SJSA1 (cell line): ENCODE measurements around the gene ZNF831. TPM values are rescaled to one million over a fixed set of nuclear protein-coding genes. Genes with fewer than 3 reads are reported as not detected.

ENCODE experiments used
- DNase-seq, 2 experiments: peaks; one replicate each; pipeline ENCODE4 v3.0.0-alpha.2; 2015 to 2020; ENCODE audit warnings: low spot score in 2 of 2, low read depth in 1 of 2
- H3K27ac ChIP-seq: fragments of 250-450 bp; sonication (Bioruptor Pico); 2 replicates; pipeline ENCODE4 v1.5.1; 2020; ENCODE audit warnings: mild to moderate bottlenecking, moderate library complexity
- H3K27me3 ChIP-seq: fragments of 250-450 bp; sonication (Bioruptor Pico); replicated peaks from 2 replicates; pipeline ENCODE4 v1.5.1; 2020; ENCODE audit warnings: mild to moderate bottlenecking, moderate library complexity
- H3K36me3 ChIP-seq: fragments of 250-450 bp; sonication (Bioruptor Pico); 2 replicates; pipeline ENCODE4 v1.5.1; 2020; ENCODE audit warnings: mild to moderate bottlenecking
- H3K4me1 ChIP-seq: fragments of 250-450 bp; sonication (Bioruptor Pico); replicated peaks from 2 replicates; pipeline ENCODE4 v1.6.1; 2021; ENCODE audit warnings: mild to moderate bottlenecking
- H3K4me3 ChIP-seq: fragments of 250-450 bp; sonication (Bioruptor Pico); 2 replicates; pipeline ENCODE4 v1.5.1; 2020; ENCODE audit warnings: mild to moderate bottlenecking
- H3K9me3 ChIP-seq: fragments of 250-450 bp; sonication (Bioruptor Pico); replicated peaks from 2 replicates; pipeline ENCODE4 v1.5.1; 2020; ENCODE audit warnings: mild to moderate bottlenecking
- total RNA-seq: library from RNA; depleted of rRNA; stranded (reverse); fragments of >200 nt; shearing (Covaris generic); gene quantifications from 2 replicates; pipeline ENCODE4 v1.2.3, GENCODE V29; 2014

The ZNF831 gene
- total RNA-seq, 1 experiment from 2014 or later, result not detected

DNA sequence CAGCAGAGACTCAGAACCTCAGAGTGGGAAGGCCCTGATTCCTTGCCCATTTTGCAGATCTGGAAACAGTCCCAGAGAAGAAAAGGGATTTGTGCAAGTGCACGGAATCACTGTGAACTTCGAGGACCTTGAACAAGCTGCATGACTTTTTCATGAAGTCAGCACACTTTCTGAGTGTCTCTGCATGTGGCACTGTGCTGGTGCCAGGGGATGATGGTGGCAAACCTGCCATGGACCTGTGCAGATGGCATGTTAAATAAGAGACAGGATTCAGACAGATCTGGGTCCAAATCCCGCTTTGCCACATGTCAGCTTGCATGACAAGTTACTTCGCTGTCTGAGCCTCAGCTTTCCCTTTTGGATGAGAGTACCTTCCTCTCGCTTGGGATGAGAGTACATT, 26.8 kb downstream of the ZNF831 start:
- Histone ChIP-seq H3K36me3 (no peaks in the 10 kb centered on the region), H3K9me3 (no peaks in the 10 kb centered on the region)
- no peak for DNase-seq

DNA sequence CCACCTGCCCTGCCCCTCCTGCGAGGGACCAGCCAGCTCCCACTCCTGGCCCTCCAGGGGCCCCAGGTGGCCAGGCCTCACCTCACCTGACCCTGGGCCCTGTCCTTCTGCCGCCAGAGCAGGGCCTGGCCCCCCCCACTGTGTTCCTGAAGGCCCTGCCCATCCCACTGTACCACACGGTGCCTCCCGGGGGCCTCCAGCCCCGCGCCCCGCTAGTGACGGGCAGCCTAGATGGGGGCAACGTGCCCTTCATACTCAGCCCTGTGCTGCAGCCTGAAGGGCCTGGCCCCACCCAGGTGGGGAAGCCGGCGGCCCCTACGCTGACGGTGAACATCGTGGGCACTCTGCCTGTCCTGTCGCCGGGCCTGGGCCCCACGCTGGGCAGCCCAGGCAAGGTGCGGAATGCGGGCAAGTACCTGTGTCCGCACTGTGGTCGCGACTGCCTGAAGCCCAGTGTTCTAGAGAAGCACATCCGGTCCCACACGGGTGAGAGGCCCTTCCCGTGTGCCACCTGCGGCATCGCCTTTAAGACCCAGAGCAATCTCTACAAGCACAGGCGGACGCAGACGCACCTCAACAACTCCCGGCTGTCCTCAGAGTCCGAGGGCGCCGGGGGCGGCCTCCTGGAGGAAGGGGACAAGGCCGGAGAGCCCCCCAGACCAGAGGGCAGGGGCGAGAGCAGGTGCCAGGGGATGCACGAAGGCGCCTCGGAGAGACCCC, 27.6 kb downstream of the ZNF831 start:
- Histone ChIP-seq H3K27ac (no peak overlapping the region), H3K27me3 (peaks cover 5% of the 10 kb centered on the region; the same call in 1 of the 2 replicates), H3K4me1 (no peaks in the 10 kb centered on the region), H3K36me3 (no peaks in the 10 kb centered on the region), H3K9me3 (no peaks in the 10 kb centered on the region), H3K4me3 (no peak overlapping the region)
- DNase-seq, result no peak

More for the DNA sequence above, 26.8 kb downstream of the ZNF831 start:
- no peaks in the 10 kb centered on the region; the same call in 1 of the 2 replicates for H3K27me3 ChIP-seq
- no peaks in the 10 kb centered on the region for H3K4me1 ChIP-seq
- no peak overlapping the region for H3K27ac ChIP-seq
- H3K4me3 ChIP-seq, result no peak overlapping the region

DNA sequence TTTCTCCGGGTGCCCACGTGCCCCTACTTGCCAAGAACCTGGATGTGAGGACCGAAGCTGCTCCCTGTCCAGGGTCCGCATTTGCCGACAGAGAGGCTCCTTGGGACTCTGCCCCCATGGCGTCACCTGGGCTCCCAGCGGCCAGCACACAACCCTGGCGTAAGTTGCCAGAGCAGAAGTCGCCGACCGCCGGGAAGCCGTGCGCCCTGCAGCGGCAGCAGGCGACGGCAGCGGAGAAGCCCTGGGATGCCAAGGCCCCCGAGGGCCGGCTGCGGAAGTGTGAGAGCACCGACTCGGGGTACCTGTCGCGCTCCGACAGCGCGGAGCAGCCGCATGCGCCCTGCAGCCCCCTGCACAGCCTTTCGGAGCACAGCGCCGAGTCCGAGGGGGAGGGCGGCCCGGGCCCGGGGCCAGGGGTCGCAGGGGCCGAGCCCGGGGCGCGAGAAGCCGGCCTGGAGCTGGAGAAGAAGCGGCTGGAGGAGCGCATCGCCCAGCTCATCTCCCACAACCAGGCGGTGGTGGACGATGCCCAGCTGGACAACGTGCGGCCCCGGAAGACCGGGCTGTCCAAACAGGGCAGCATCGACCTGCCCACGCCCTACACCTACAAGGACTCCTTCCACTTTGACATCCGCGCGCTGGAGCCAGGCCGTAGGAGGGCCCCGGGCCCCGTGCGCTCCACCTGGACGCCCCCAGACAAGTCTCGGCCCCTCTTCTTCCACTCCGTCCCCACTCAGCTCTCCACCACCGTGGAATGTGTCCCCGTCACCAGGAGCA, 28.3 kb downstream of the ZNF831 start:
- Histone ChIP-seq H3K27me3 (peaks cover 6% of the 10 kb centered on the region; the same call in 1 of the 2 replicates), H3K4me1 (no peaks in the 10 kb centered on the region), H3K4me3 (no peak overlapping the region), H3K36me3 (no peaks in the 10 kb centered on the region), H3K27ac (no peak overlapping the region), H3K9me3 (no peaks in the 10 kb centered on the region)
- DNase-seq, result no peak

DNA sequence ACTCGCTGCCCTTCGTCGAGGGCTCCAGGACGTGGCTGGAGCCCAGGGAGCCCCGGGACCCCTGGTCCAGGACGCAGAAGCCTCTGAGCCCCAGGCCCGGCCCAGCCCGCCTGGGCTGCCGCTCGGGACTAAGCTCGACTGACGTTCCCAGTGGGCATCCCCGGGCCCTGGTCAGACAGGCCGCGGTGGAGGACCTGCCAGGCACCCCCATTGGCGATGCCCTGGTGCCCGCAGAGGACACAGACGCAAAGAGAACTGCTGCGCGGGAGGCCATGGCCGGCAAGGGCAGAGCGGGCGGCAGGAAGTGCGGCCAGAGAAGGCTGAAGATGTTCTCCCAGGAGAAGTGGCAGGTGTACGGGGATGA, 28.9 kb downstream of the ZNF831 start:
- no peak overlapping the region for H3K4me3 ChIP-seq
- no peak overlapping the region for H3K27ac ChIP-seq
- no peaks in the 10 kb centered on the region for H3K4me1 ChIP-seq
- peaks cover 6% of the 10 kb centered on the region; the same call in 1 of the 2 replicates for H3K27me3 ChIP-seq
- H3K9me3 ChIP-seq, result no peaks in the 10 kb centered on the region
- no peaks in the 10 kb centered on the region for H3K36me3 ChIP-seq
- no peak for DNase-seq

DNA sequence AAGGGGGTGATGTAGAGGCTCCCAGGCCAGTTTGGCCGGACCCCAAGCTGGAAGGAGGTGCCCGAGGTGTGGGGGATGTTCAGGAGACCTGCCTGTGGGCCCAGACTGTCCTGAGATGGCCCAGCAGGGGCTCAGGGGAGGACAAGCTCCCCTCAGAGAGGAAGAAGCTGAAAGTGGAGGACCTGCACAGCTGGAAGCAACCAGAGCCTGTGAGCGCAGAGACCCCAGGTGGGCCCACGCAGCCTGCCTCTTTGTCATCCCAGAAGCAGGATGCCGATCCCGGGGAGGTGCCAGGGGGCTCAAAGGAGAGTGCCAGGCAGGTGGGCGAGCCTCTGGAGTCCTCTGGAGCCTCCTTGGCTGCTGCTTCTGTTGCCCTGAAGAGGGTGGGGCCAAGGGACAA, 29.7 kb downstream of the ZNF831 start:
- H3K4me3 ChIP-seq, result no peak overlapping the region
- H3K27me3 ChIP-seq, result peaks cover 6% of the 10 kb centered on the region; the same call in 1 of the 2 replicates
- no peaks in the 10 kb centered on the region for H3K9me3 ChIP-seq
- no peaks in the 10 kb centered on the region for H3K36me3 ChIP-seq
- DNase-seq, result no peak
- no peaks in the 10 kb centered on the region for H3K4me1 ChIP-seq
- no peak overlapping the region for H3K27ac ChIP-seq

DNA sequence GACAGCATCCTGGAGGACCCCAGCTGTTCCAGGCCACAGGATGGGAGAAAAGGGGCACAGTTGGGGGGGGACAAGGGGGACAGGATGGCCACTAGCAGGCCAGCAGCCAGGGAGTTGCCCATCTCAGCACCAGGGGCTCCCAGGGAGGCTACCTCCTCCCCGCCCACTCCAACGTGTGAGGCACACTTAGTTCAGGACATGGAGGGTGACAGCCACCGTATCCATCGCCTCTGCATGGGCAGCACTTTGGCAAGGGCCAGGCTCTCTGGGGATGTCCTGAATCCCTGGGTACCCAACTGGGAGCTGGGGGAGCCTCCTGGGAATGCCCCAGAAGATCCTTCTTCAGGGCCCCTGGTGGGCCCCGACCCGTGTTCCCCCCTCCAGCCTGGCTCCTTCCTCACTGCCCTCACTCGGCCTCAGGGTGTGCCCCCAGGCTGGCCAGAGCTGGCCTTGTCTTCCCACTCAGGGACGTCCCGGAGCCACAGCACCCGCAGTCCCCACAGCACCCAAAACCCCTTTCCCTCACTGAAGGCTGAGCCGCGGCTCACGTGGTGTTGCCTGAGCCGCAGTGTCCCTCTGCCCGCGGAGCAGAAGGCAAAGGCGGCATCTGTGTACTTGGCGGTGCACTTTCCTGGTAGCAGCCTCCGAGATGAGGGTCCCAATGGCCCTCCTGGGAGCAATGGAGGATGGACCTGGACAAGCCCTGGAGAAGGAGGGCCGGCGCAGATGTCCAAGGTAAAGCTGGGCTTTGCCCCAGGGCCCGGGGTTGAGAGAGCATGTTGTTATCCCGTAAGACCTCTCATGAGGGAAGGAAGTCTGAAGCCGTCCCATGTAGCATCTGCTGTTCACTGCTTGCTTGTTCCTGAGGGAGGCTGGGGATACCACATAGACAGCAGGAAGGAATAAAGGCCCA, 30.7 kb downstream of the ZNF831 start:
- Histone ChIP-seq H3K4me1 (no peaks in the 10 kb centered on the region), H3K36me3 (no peaks in the 10 kb centered on the region), H3K27ac (no peak overlapping the region), H3K9me3 (no peaks in the 10 kb centered on the region), H3K27me3 (peaks cover 6% of the 10 kb centered on the region; the same call in 1 of the 2 replicates), H3K4me3 (no peak overlapping the region)
- no peak for DNase-seq

DNA sequence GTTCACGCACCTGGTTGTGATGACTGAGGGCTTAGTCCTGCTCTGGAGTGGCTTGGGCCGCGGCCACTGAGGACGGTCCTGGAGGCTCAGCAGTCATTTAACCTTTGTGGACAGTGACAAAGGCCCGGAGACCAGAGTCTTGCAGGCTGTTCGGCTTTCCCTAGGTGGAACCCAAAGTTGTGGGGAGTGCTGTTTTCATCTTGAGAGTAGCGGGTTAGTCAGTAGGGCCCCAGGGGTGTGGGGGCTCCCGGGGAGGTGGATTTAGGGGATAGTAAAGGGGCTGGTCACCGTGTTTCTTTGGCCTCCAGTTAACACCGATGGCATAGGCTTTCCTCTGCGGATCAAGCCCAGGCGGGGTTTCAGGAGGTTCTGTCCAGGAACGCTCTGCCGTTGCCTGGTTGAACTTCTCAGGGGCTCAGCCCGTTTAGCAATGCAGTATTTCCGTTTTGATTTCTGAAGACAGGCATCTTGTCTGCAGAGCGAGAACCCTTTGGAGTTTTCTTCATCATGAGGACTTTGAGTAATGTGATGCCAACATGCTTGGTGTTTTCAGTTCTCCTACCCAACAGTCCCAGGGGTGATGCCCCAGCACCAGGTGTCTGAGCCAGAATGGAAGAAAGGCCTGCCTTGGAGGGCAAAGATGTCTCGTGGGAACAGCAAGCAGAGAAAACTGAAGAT, 31.8 kb downstream of the ZNF831 start:
- H3K27ac ChIP-seq, result no peak overlapping the region
- H3K4me1 ChIP-seq, result no peaks in the 10 kb centered on the region
- H3K9me3 ChIP-seq, result no peaks in the 10 kb centered on the region
- peaks cover 7% of the 10 kb centered on the region for H3K27me3 ChIP-seq
- no peak overlapping the region for H3K4me3 ChIP-seq
- H3K36me3 ChIP-seq, result no peaks in the 10 kb centered on the region
- peak in 1 of 2 experiments; percentile 28 for DNase-seq

DNA sequence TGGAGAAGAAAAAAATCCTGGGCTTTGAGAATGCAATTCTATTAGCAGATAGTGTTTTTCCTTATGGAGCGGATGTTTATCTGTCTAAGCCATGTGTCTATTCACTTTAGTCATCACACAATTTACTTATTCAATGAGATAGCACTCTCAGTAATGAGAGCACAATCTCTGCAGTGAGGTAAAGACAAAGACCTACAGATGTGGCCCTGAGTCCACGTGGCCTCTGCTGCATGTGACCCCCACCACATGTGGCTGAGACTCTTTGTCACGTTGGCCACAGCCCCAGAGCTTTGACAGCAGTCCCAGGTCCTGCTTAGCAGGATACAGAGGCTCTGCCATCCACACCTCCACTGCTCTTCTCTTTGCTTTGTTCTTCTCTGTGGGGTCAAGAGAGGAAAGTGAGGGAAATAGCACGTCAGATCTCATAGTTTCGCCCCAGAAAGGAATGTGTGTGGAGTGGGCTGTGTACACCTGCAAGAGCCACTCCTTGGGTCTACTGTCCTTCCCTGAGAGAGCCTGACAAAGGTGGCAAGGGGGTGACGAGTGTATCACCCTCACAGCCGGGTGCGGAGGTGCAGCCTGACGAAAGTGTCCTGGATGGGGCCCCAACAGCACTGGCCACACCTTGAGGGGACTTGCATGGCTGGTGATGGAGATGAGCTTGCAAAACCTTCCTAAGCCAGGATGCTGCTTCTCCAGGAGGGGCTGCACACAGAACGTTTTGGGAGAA, 40.7 kb downstream of the ZNF831 start:
- Histone ChIP-seq H3K4me3 (no peak overlapping the region), H3K4me1 (no peaks in the 10 kb centered on the region)
- DNase-seq, result no peak

DNA sequence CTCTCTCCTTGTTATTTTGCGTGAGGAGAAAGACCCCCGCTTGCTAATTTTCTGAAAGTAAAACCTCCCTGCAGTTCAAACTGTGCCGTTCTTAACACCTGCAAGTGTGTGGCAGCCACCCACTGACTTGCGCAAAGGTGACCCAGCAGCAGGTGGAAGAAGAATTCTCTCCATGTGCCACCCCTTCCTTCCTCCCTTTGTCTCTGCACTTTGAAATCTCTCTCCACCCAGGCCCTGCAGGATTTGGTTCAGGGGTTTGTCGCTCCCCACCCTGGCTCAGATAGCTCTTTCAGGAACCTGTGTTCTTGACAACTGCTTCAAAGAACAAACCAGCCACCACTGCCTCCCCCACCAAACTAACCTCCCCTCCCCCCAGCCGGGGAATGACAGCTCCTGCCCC, 41.4 kb downstream of the ZNF831 start:
- no peak for DNase-seq
- Histone ChIP-seq H3K9me3 (no peaks in the 10 kb centered on the region), H3K4me3 (no peak overlapping the region), H3K27me3 (peaks cover 28% of the 10 kb centered on the region), H3K4me1 (no peaks in the 10 kb centered on the region), H3K27ac (no peak overlapping the region), H3K36me3 (no peaks in the 10 kb centered on the region)

More for the DNA sequence above, 40.7 kb downstream of the ZNF831 start:
- Histone ChIP-seq H3K27me3 (peaks cover 28% of the 10 kb centered on the region), H3K27ac (no peak overlapping the region), H3K36me3 (no peaks in the 10 kb centered on the region), H3K9me3 (no peaks in the 10 kb centered on the region)

DNA sequence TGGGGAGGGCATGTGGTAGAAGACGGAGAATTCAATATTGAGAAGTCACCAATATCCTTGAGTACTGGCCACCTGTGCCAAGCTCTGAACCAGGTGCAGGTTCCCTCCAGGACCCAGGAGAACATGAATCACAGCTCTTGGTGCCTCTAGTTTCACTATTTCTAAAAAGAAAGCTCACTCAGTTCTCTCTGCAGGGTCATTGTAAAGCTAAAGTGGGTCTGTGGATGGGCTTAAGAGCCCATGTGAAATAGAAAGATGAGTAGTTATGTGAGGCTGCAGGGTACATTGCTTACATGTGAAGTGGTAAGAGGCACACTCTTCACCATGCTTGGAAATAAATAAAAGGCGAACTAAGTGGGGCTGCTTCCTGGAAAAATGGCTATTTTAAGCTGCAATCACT, 43.6 kb downstream of the ZNF831 start:
- no peak for DNase-seq
- H3K9me3 ChIP-seq, result no peaks in the 10 kb centered on the region
- H3K4me3 ChIP-seq, result no peak overlapping the region
- H3K27me3 ChIP-seq, result peaks cover 23% of the 10 kb centered on the region
- H3K36me3 ChIP-seq, result no peaks in the 10 kb centered on the region
- no peak overlapping the region for H3K27ac ChIP-seq
- H3K4me1 ChIP-seq, result no peaks in the 10 kb centered on the region

DNA sequence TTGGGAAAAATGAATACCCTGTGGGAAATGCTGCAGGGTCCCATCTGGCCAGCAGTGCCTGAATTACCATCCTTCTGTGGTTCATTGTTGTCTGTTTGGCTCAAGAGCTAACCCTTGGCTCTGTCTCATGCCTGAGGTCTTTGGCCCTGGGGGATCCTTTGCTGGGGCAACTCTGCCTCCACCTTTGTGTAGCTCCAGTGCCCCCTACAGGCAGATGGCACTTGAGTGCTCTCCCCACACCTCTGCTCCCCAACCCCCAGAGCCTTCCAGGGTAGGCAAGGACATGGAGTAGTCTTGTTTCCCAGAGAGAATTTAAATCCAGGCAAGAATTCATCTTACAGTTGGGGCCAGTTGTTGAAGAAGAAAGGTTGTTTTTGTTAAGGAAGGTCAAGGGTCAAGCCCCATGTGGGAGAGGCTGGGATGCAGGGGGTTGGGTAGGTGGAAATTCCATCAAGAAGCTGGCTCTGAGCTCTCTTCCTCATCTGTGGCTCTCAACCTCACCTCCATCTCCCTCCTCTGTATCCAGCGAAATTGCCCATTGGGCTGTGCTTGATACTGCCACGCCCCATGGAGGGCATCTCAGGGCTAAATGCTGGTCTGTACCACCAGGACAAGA, 44.2 kb downstream of the ZNF831 start:
- Histone ChIP-seq H3K27me3 (peaks cover 18% of the 10 kb centered on the region), H3K4me3 (no peak overlapping the region), H3K36me3 (no peaks in the 10 kb centered on the region), H3K4me1 (no peaks in the 10 kb centered on the region), H3K9me3 (no peaks in the 10 kb centered on the region), H3K27ac (no peak overlapping the region)
- DNase-seq, result no peak

DNA sequence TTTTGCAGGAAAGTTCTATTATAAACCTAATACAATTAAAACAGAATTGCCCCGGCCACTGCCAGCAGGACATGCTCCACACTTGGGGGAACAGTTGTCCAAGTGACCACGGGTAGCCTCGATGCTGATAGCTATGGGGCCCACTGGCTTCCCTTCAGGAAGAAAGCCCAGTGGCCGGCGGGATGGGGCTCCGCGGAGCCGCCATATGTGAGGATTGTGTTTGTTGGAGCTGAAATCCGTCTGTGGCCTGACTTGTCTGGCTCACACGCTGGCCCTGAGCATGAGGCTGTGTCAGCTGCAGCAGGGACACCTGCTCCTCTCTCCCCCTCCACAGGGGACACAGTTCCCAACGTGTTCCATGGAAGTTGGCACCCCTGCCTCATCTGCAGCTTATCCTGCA, 46.6 kb downstream of the ZNF831 start:
- no peak overlapping the region for H3K27ac ChIP-seq
- H3K4me3 ChIP-seq, result no peak overlapping the region
- no peaks in the 10 kb centered on the region for H3K4me1 ChIP-seq
- peaks cover 4% of the 10 kb centered on the region for H3K27me3 ChIP-seq
- H3K9me3 ChIP-seq, result no peaks in the 10 kb centered on the region
- no peak for DNase-seq
- no peaks in the 10 kb centered on the region for H3K36me3 ChIP-seq
